HG02852 (cell line): Measurements from ENCODE around the gene C4BPB.
A peak's percentile ranks its signal among the peaks of the same experiment; 100 is the strongest.

ENCODE experiments used
- ATAC-seq: cut with Tn5 transposase; IDR thresholded peaks from one replicate; pipeline ENCODE4 v1.9.1; 2021; ENCODE audit warnings: mild to moderate bottlenecking, moderate library complexity; ENCODE audit not compliant: unreplicated experiment

Gene C4BPB

DNA sequence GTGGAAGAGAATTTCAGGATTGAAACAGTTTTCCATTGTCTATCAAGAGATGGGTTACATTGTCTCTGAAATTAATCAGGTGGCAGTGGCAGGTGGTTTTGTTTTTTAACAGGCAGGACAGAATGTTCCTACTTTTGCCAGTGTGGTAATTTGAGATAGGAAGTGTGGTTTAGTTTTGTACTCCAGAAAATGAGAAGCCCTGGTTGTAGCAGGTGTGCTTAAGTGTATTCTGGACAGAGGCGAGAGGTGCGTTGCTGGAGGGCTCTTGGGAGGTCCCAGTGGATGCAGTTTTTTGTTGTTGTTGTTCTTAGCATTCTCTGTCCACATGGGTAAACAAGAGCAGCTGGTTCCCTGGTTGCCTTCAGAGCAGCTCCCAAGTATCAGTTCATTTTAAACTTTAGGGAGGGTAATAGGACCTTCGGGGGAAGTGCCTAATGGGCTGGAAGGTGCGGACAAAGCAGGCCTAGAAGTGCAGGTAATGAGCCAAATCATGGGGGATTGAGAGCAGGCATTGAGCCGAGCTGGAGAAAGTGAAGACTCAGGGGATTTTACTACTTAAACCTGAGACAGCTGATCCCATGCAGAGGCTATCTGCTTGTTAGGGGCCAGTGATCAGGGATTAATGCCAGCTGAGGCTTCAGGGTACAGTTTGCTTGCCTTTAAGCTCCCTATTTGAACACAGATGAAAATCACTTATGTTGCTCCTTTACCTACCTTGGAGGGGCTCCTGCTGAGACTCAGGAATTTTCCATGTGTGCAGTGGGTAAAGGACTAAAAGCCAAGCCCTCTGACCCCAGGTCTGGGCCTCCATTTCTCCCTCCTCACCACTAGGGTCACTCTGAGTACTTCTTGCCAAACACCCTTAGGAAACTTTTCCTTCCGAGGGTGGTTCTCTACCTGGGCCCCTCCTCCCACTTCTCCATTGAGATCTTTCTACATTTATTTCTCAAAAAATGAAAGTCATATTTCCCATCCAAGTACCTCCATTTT lies 29.5 kb upstream of the C4BPB start:
- ATAC-seq: no peak

GRCh38 chr1:207059881-207060280 lies 28.8 kb upstream of the C4BPB start:
- ATAC-seq: no peak

GRCh38 chr1:207060596-207060995 lies 28.1 kb upstream of the C4BPB start:
- no peak for ATAC-seq

DNA sequence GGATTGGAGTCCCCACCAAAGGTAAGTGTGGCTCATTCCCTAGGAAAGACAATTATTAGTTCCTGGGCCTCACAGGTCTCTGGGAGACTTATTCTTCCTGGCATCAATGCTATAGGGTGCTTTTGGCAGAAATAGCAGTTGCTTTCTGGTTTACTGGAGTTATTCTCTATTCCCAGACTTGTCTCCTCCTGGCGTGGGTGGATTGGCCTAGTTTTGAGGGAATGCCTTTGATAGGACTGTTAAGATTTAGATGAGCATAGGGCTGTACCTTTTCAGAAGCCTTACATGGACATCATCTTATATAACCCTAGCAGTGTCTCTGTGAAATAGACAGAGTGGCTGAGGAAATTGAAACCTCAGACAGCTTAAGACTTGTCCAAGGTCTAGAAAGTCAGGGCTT lies 26.6 kb upstream of the C4BPB start:
- ATAC-seq: no peak

DNA sequence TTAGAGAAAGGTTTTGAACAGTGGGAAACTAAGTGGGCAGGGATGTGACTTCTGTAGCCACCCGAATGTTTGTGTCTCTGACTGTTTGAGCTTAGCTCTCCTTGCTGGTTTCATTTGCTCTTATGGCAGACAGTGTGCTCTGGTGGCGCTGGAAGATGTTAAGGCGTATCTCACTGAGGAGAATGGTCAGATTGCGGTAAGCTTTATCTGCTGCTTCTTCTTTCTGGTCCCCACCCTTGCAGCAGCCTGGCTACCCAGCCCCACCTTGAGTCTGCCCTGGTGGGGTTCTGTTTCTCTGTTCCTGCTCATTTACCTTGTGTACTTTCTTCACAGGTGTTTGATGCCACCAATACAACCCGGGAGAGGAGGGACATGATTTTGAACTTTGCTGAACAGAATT lies 25.6 kb upstream of the C4BPB start:
- ATAC-seq: no peak

GRCh38 chr1:207064561-207064960 lies 24.1 kb upstream of the C4BPB start:
- ATAC-seq: no peak

DNA sequence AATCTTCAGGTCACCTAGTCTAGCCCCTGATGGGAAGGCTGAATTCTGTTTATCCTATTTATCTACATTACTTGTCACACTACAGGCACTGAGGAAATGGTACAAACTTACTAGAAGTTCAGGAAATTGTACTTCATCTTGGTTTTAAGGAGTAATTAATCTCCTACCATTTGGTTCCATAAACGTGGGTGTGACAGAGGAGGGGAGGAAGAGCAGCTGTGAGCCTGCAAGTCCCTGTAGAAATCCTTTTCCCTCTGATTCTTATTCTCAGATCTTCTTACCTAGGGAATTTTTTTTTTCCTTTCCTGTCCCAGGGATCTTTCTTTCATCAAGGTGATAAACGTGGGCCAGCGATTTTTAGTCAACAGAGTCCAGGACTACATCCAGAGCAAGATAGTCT lies 21.5 kb upstream of the C4BPB start:
- ATAC-seq: no peak

- no peak for ATAC-seq
These were observed 21.0 kb upstream of the C4BPB start for GRCh38 chr1:207067665-207068064.

DNA sequence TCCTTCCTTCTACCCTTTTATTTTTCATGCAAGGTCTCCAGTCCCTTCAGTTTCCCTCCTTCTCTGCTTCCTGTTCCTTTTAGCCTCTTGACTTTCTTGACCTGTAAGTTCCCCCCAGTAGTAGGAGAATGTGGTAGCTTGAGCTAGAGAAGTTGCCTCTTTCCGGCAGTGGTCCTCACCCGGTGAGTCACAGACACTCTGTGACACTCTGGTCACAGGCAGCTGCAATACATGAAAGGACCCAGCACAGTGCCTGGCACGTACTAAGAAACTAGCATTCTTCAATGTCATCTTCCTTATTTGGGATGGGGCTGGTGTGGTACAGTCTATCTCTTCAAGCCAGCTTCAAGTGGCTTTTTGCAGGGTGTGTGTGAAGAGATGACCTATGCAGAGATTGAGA lies 19.6 kb upstream of the C4BPB start:
- ATAC-seq: no peak

- peak; percentile 70 for ATAC-seq
These were observed 18.7 kb upstream of the C4BPB start for GRCh38 chr1:207069858-207070506.

- no peak for ATAC-seq
These were observed 17.8 kb upstream of the C4BPB start for GRCh38 chr1:207070811-207071210.

GRCh38 chr1:207071426-207071825 lies 17.2 kb upstream of the C4BPB start:
- ATAC-seq: no peak

- ATAC-seq: no peak
These were observed 16.4 kb upstream of the C4BPB start for GRCh38 chr1:207072233-207072632.

- no peak for ATAC-seq
These were observed 14.5 kb upstream of the C4BPB start for GRCh38 chr1:207073906-207074820.

DNA sequence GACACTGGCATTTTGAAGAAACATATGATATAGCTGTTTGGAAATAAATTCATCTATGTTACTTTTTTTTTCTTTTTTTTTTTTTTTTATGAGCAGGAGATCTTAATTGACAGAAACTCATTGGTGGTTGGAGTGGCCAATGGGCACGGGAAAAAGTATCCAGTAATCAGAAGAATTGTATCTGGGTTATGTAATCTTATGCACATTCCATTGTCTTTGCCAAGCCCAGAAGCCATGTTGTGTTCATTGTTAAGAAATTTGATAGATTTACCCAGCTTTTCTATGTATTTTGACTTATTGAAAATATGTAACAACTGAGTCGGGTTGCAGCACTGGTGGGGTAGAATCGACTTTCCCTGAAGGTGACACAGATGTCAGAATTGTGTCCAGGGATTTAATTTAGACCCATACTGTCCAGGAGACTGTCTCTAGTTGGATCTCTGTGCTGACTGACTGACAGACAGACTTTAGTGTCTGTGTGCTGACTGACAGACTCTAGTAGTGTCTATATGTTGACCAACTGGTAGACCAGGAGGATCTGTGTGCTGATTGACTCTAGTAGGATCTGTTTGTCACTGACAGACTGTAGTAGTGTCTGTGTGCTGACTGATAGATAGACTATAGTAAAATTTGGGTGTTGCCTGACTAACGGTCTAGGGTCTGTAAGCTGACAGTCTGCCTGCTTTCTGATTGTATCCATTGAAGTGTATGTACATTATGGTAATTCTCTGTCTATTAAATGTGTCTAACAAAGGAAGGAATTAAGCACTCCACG lies 12.3 kb upstream of the C4BPB start:
- no peak for ATAC-seq

GRCh38 chr1:207077012-207077411 lies 11.6 kb upstream of the C4BPB start:
- ATAC-seq: no peak

DNA sequence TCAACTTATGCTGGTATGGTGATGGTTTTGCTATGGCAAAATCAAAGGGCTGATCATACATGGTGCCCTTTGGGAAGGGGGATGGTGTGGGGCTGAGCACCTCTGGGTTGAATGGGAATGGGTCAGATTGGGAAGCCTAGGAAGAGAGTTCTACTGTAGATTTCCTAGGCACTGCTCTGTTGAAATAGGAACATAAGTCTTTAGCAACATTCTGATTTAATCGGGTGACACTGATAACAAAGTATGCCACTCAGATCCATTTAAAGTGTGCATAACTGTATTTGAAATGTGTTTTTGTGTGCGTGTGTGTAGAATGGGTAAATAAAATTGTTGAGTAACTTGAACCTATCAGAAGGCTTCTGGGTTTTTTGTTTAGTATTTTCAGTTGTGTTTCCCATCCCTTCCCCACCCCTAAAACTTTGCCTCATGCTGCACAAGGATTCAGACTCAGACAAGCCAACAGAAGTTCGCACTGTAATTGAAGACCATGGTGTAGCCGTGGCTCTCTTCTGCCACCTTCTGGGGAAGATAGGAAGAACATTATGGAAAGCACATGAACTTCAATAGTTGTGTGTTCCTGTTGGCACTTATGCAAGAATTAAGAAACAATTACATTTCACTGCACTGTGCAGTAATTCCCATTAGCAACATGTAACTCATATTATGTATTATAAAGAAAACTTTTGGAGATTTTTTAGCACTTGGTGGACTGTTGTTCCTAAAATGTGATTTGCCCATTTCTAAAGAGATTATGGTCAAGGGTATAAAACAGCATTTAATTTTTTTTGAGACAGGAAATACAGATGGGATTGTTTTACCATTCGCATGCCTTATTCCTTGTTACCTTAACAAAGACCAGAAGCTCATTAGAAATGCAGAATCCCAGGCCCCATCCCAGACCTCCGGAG lies 10.9 kb upstream of the C4BPB start:
- ATAC-seq: peak; percentile 57

GRCh38 chr1:207078578-207079132 lies 10.0 kb upstream of the C4BPB start:
- no peak for ATAC-seq

- ATAC-seq: no peak
These were observed 8.9 kb upstream of the C4BPB start for GRCh38 chr1:207079706-207080241.
